ENCODE results near the gene SLC49A4. TPM values are rescaled to one million over a fixed set of nuclear protein-coding genes. Genes with fewer than 3 reads are reported as not detected.

Gene SLC49A4
- polyA plus RNA-seq, 3 donors = 12.9 to 19.0 (median 18.6) TPM

DNA sequence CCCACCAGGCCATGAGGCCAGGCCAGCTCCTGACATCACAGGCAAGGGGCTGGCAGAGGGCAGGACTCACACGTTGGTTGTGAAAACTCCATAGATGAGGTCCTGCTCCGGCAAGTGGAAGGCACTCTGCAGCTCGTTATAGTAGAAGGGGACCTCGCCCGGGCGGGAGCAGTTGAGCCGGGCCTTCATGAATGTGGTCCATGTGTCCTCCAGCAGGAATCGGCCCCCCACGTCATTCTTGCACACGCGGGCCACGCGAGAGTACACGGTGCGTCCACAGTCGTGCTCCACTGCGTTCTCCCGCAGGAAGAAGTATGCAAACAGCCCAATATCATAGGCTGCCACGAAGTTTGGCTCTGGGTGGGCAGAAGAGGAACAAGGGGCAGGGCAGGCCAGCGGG lies 131.5 kb downstream of the SLC49A4 start:
- no peaks in the 10 kb centered on the region for H3K9me3 ChIP-seq (replicated peaks in 1 of 2; ENCODE audit: control insufficient read depth in 1 of 2, insufficient read depth in 1 of 2, low read length in 2 of 2)
- H3K36me3 Mint-ChIP-seq = no peaks in the 10 kb centered on the region
- DNase-seq = no peak
- H3K79me2 ChIP-seq (ENCODE audit: insufficient read depth, low read length) = no peaks in the 10 kb centered on the region
- H3K4me3 Mint-ChIP-seq = no peak overlapping the region
- H3K9me3 Mint-ChIP-seq = peaks cover 0 to 2% (median 0%) of the 10 kb centered on the region in 7 donors
- H3K27ac Mint-ChIP-seq = no peak overlapping the region
- H4K20me1 ChIP-seq (ENCODE audit: insufficient read depth, low read length) = no peaks in the 10 kb centered on the region
- no peak overlapping the region for H2AFZ ChIP-seq (ENCODE audit: insufficient read depth, low read depth, low read length, poor library complexity, severe bottlenecking)
- TF ChIP-seq, protein P1, sequence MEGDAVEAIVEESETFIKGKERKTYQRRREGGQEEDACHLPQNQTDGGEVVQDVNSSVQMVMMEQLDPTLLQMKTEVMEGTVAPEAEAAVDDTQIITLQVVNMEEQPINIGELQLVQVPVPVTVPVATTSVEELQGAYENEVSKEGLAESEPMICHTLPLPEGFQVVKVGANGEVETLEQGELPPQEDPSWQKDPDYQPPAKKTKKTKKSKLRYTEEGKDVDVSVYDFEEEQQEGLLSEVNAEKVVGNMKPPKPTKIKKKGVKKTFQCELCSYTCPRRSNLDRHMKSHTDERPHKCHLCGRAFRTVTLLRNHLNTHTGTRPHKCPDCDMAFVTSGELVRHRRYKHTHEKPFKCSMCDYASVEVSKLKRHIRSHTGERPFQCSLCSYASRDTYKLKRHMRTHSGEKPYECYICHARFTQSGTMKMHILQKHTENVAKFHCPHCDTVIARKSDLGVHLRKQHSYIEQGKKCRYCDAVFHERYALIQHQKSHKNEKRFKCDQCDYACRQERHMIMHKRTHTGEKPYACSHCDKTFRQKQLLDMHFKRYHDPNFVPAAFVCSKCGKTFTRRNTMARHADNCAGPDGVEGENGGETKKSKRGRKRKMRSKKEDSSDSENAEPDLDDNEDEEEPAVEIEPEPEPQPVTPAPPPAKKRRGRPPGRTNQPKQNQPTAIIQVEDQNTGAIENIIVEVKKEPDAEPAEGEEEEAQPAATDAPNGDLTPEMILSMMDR (IDR thresholded peaks at IDR 0.05) = no peak
- WGBS (ENCODE audit: insufficient coverage) = 94% methylated on average over 19 of the region's 20 CpGs
- peaks cover 6 to 10% (median 9%) of the 10 kb centered on the region in 3 donors for H3K27me3 Mint-ChIP-seq (ENCODE audit: low read depth in 3 of 3)
- intact Hi-C loops (cut with micrococcal nuclease) = no loop called here
- no peak overlapping the region for H3K27ac ChIP-seq (ENCODE audit: low read depth in 1 of 2, low read length in 2 of 2)
- peaks cover 4% of the 10 kb centered on the region for H3K4me1 Mint-ChIP-seq
- peaks cover 12 to 23% of the 10 kb centered on the region in 2 donors for H3K27me3 ChIP-seq (ENCODE audit: control insufficient read depth in 2 of 2, insufficient read depth in 2 of 2, low read length in 2 of 2)
- H3K4me3 ChIP-seq (replicated peaks in 1 of 3; ENCODE audit: low read depth in 2 of 3, low read length in 3 of 3) = no peak overlapping the region
- no peak overlapping the region for H3K4me2 ChIP-seq (replicated peaks; ENCODE audit: extremely low read depth, low read length, poor library complexity, severe bottlenecking)
- H3K4me1 ChIP-seq (ENCODE audit: control insufficient read depth in 1 of 2, insufficient read depth in 2 of 2, low read length in 2 of 2) = peaks cover 6 to 11% of the 10 kb centered on the region in 2 donors
- H3K36me3 ChIP-seq (replicated peaks in 1 of 2; ENCODE audit: control insufficient read depth in 1 of 2, insufficient read depth in 2 of 2, low read length in 2 of 2) = no peaks in the 10 kb centered on the region
- no peak overlapping the region for H3K9ac ChIP-seq (ENCODE audit: insufficient read depth, low read length, poor library complexity, severe bottlenecking)

- H3K9ac ChIP-seq (ENCODE audit: insufficient read depth, low read length, poor library complexity, severe bottlenecking) = no peak overlapping the region
- Mint-ChIP-seq H3K4me3 (no peak overlapping the region), H3K4me1 (peaks cover 4% of the 10 kb centered on the region), H3K27me3 (ENCODE audit: low read depth in 3 of 3) (peaks cover 6 to 9% (median 7%) of the 10 kb centered on the region in 3 donors), H3K9me3 (peaks cover 0 to 2% (median 0%) of the 10 kb centered on the region in 7 donors), H3K27ac (no peak overlapping the region), H3K36me3 (no peaks in the 10 kb centered on the region)
- TF ChIP-seq, protein P1 (IDR thresholded peaks at IDR 0.05) = no peak
- no peak overlapping the region for H3K4me3 ChIP-seq (replicated peaks in 1 of 3; ENCODE audit: low read depth in 2 of 3, low read length in 3 of 3)
- intact Hi-C loops (cut with micrococcal nuclease) = no loop called here
- WGBS (ENCODE audit: insufficient coverage) = no CpG with 5 or more reads among the region's 3 CpGs
- H3K27ac ChIP-seq (ENCODE audit: low read depth in 1 of 2, low read length in 2 of 2) = no peak overlapping the region
- peaks cover 5 to 6% of the 10 kb centered on the region in 2 donors for H3K4me1 ChIP-seq (ENCODE audit: control insufficient read depth in 1 of 2, insufficient read depth in 2 of 2, low read length in 2 of 2)
- no peaks in the 10 kb centered on the region for H4K20me1 ChIP-seq (ENCODE audit: insufficient read depth, low read length)
- H3K4me2 ChIP-seq (replicated peaks; ENCODE audit: extremely low read depth, low read length, poor library complexity, severe bottlenecking) = no peak overlapping the region
- no peaks in the 10 kb centered on the region for H3K36me3 ChIP-seq (replicated peaks in 1 of 2; ENCODE audit: control insufficient read depth in 1 of 2, insufficient read depth in 2 of 2, low read length in 2 of 2)
- no peak for DNase-seq
- H3K79me2 ChIP-seq (ENCODE audit: insufficient read depth, low read length) = no peaks in the 10 kb centered on the region
- H3K27me3 ChIP-seq (ENCODE audit: control insufficient read depth in 2 of 2, insufficient read depth in 2 of 2, low read length in 2 of 2) = peaks cover 8 to 19% of the 10 kb centered on the region in 2 donors
- no peaks in the 10 kb centered on the region for H3K9me3 ChIP-seq (replicated peaks in 1 of 2; ENCODE audit: control insufficient read depth in 1 of 2, insufficient read depth in 1 of 2, low read length in 2 of 2)
- no peak overlapping the region for H2AFZ ChIP-seq (ENCODE audit: insufficient read depth, low read depth, low read length, poor library complexity, severe bottlenecking)
Observed at GRCh38 chr3:122926811-122927210, 131.9 kb downstream of the SLC49A4 start.
